Measurements from ENCODE around the gene SMC3. TPM values are rescaled to one million over a fixed set of nuclear protein-coding genes. Genes with fewer than 3 reads are reported as not detected.
A peak's percentile ranks its signal among the peaks of the same experiment; 100 is the strongest.

Gene SMC3
- total RNA-seq, 1 experiment from 2014 or later, result 43.2 TPM

- TF ChIP-seq CTCF (IDR thresholded peaks at IDR 0.05; ENCODE audit: unreplicated experiment), result no peak
- H3K4me3 Mint-ChIP-seq (ENCODE audit: unreplicated experiment), result no peak overlapping the region
- no peaks in the 10 kb centered on the region for H3K27me3 Mint-ChIP-seq (ENCODE audit: insufficient read depth, unreplicated experiment)
- peaks cover 22% of the 10 kb centered on the region for H3K4me1 Mint-ChIP-seq (ENCODE audit: insufficient read depth, unreplicated experiment)
- DNase-seq (ENCODE audit: unreplicated experiment), result no peak
- ChIA-PET CTCF (interaction anchor here (0.9 to 3.4 kb wide), 2 partner anchors 15 to 21 kb away, joined by 3 to 15 read pairs; no protein-coding TSS in a partner anchor), POLR2A (interaction anchor here (1.9 kb wide), 1 partner anchor 10 kb away, joined by 10 read pairs; no protein-coding TSS in a partner anchor)
- BruUV-seq (replicated peaks), result no TSS peak
- no peak overlapping the region for H3K27ac Mint-ChIP-seq (ENCODE audit: low read depth, unreplicated experiment)
- no peaks in the 10 kb centered on the region for H3K9me3 Mint-ChIP-seq (ENCODE audit: unreplicated experiment)
- intact Hi-C loops (cut with micrococcal nuclease), result no loop called here
- H3K36me3 Mint-ChIP-seq (ENCODE audit: insufficient read depth, unreplicated experiment), result no peaks in the 10 kb centered on the region
Observed at GRCh38 chr10:110631934-110632333, 64.4 kb downstream of the SMC3 start.

- DNase-seq (ENCODE audit: unreplicated experiment), result peak; percentile 89
- Mint-ChIP-seq H3K4me3 (ENCODE audit: unreplicated experiment) (no peak overlapping the region), H3K27me3 (ENCODE audit: insufficient read depth, unreplicated experiment) (no peaks in the 10 kb centered on the region), H3K27ac (ENCODE audit: low read depth, unreplicated experiment) (peak overlapping the region; percentile 27), H3K4me1 (ENCODE audit: insufficient read depth, unreplicated experiment) (peaks cover 22% of the 10 kb centered on the region), H3K36me3 (ENCODE audit: insufficient read depth, unreplicated experiment) (no peaks in the 10 kb centered on the region), H3K9me3 (ENCODE audit: unreplicated experiment) (no peaks in the 10 kb centered on the region)
- no TSS peak for BruUV-seq (replicated peaks)
- POLR2A ChIA-PET, result interaction anchor here (0.7 to 1.9 kb wide), 6 partner anchors 9 to 286 kb away, joined by 3 to 10 read pairs (median 5); partner anchors contain the start of genes BBIP1 and SHOC2
- no peak for TF ChIP-seq CTCF (IDR thresholded peaks at IDR 0.05; ENCODE audit: unreplicated experiment)
- intact Hi-C loops (cut with micrococcal nuclease), result no loop called here
- CTCF ChIA-PET, result interaction anchor here (0.6 to 3.4 kb wide), 6 partner anchors 16 to 1863 kb away, joined by 3 to 15 read pairs (median 4); no protein-coding TSS in a partner anchor
Observed at GRCh38 chr10:110632591-110633215, 65.2 kb downstream of the SMC3 start.

- DNase-seq (ENCODE audit: unreplicated experiment), result peak; percentile 47
- peaks cover 17% of the 10 kb centered on the region for H3K4me1 Mint-ChIP-seq (ENCODE audit: insufficient read depth, unreplicated experiment)
- intact Hi-C loops (cut with micrococcal nuclease), result no loop called here
- no peaks in the 10 kb centered on the region for H3K9me3 Mint-ChIP-seq (ENCODE audit: unreplicated experiment)
- H3K36me3 Mint-ChIP-seq (ENCODE audit: insufficient read depth, unreplicated experiment), result no peaks in the 10 kb centered on the region
- H3K27me3 Mint-ChIP-seq (ENCODE audit: insufficient read depth, unreplicated experiment), result no peaks in the 10 kb centered on the region
- no peak overlapping the region for H3K4me3 Mint-ChIP-seq (ENCODE audit: unreplicated experiment)
- ChIA-PET CTCF (interaction anchor here (1.7 to 2.1 kb wide), 2 partner anchors 24 to 37 kb away, joined by 7 to 10 read pairs; no protein-coding TSS in a partner anchor), POLR2A (no interaction called here)
- H3K27ac Mint-ChIP-seq (ENCODE audit: low read depth, unreplicated experiment), result no peak overlapping the region
- no TSS peak for BruUV-seq (replicated peaks)
- no peak for TF ChIP-seq CTCF (IDR thresholded peaks at IDR 0.05; ENCODE audit: unreplicated experiment)
Observed at GRCh38 chr10:110634527-110635209, 67.2 kb downstream of the SMC3 start.

- TF ChIP-seq CTCF (IDR thresholded peaks at IDR 0.05; ENCODE audit: unreplicated experiment), result no peak
- Mint-ChIP-seq H3K9me3 (ENCODE audit: unreplicated experiment) (no peaks in the 10 kb centered on the region), H3K4me1 (ENCODE audit: insufficient read depth, unreplicated experiment) (peaks cover 19% of the 10 kb centered on the region), H3K27ac (ENCODE audit: low read depth, unreplicated experiment) (no peak overlapping the region), H3K4me3 (ENCODE audit: unreplicated experiment) (no peak overlapping the region), H3K27me3 (ENCODE audit: insufficient read depth, unreplicated experiment) (peaks cover 9% of the 10 kb centered on the region), H3K36me3 (ENCODE audit: insufficient read depth, unreplicated experiment) (no peaks in the 10 kb centered on the region)
- intact Hi-C loops (cut with micrococcal nuclease), result no loop called here
- DNase-seq (ENCODE audit: unreplicated experiment), result no peak
- no TSS peak for BruUV-seq (replicated peaks)
- POLR2A ChIA-PET, result no interaction called here
- CTCF ChIA-PET, result interaction anchor here (0.5 to 1.3 kb wide), 3 partner anchors 20 to 135 kb away, joined by 4 to 8 read pairs (median 4); no protein-coding TSS in a partner anchor
Observed at GRCh38 chr10:110636572-110636931, 69.1 kb downstream of the SMC3 start.

Data from MCF 10A (cell line).